Lower leg skin (tissue), 3 donors: ENCODE data around the gene OASL.

Source experiments
- POLR2A ChIP-seq, 2 donors: fragments of 450-650 bp; IDR thresholded peaks; one replicate each; pipeline ENCODE4 v1.6.1; 2016 to 2017; ENCODE audit warnings: antibody characterized with exemption in 2 of 2, mild to moderate bottlenecking in 1 of 2, moderate library complexity in 1 of 2
- TF ChIP-seq, protein P1 (sequence below), 3 donors: fragments of 450-650 bp; IDR thresholded peaks; one replicate each; pipeline ENCODE4 v1.5.1; 2016; ENCODE audit warnings: antibody characterized with exemption in 3 of 3, mild to moderate bottlenecking in 3 of 3, moderate library complexity in 2 of 3

DNA sequence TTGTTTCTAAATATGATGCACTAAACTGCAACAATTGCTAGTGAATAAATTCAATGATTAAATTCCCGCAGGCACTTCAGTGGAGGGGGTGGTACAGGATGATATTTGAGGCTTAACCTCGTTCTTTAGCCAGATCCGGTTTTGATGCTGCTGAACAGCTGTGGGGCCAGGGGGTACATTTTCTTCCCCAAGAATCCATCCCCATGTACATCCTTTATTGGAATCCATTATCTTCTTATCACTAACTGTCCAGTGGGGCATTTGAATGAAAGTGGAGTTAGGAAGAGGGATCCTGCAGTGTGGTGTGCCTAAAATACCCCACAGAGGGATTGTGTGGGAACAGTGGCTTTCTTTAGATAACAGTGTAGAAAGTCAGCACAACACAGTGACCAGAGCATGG, 45.2 kb upstream of the OASL start:
- TF ChIP-seq, protein P1, sequence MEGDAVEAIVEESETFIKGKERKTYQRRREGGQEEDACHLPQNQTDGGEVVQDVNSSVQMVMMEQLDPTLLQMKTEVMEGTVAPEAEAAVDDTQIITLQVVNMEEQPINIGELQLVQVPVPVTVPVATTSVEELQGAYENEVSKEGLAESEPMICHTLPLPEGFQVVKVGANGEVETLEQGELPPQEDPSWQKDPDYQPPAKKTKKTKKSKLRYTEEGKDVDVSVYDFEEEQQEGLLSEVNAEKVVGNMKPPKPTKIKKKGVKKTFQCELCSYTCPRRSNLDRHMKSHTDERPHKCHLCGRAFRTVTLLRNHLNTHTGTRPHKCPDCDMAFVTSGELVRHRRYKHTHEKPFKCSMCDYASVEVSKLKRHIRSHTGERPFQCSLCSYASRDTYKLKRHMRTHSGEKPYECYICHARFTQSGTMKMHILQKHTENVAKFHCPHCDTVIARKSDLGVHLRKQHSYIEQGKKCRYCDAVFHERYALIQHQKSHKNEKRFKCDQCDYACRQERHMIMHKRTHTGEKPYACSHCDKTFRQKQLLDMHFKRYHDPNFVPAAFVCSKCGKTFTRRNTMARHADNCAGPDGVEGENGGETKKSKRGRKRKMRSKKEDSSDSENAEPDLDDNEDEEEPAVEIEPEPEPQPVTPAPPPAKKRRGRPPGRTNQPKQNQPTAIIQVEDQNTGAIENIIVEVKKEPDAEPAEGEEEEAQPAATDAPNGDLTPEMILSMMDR (IDR thresholded peaks at IDR 0.05), result no peak
- no peak for TF ChIP-seq POLR2A (IDR thresholded peaks at IDR 0.05)
